Loucy (cell line): ENCODE data around the gene SYDE2.

Experiments
- H2AFZ ChIP-seq: fragments of 200-600 bp; sonication (generic); 2 replicates; pipeline ENCODE4 v1.6.0; 2016; ENCODE audit warnings: antibody characterized with exemption, mild to moderate bottlenecking, low read length, moderate library complexity
- H3F3A ChIP-seq: fragments of 200-600 bp; 2 replicates; pipeline ENCODE4 v1.6.0; 2016; ENCODE audit warnings: antibody characterized with exemption, low read depth, mild to moderate bottlenecking
- H3K27me3 ChIP-seq: fragments of 200-600 bp; sonication (generic); 2 replicates; pipeline ENCODE4 v1.6.1; 2014; ENCODE audit warnings: low read length, mild to moderate bottlenecking; ENCODE audit not compliant: insufficient read depth, poor library complexity, severe bottlenecking
- H3K36me3 ChIP-seq: fragments of 200-600 bp; sonication (generic); 2 replicates; pipeline ENCODE4 v1.6.1; 2016; ENCODE audit warnings: low read length; ENCODE audit not compliant: insufficient read depth
- H3K4me1 ChIP-seq: fragments of 200-600 bp; sonication (generic); 2 replicates; pipeline ENCODE4 v1.5.1; 2014; ENCODE audit warnings: low read length, mild to moderate bottlenecking; ENCODE audit not compliant: insufficient read depth, poor library complexity, severe bottlenecking
- H3K4me2 ChIP-seq: fragments of 200-600 bp; sonication (generic); 2 replicates; pipeline ENCODE4 v1.6.0; 2014; ENCODE audit warnings: antibody characterized with exemption, low read length, low read depth, mild to moderate bottlenecking; ENCODE audit not compliant: poor library complexity, severe bottlenecking
- H3K4me3 ChIP-seq: fragments of 200-600 bp; sonication (generic); 2 replicates; pipeline ENCODE4 v1.5.1; 2014; ENCODE audit warnings: low read length, mild to moderate bottlenecking, mixed read lengths; ENCODE audit not compliant: poor library complexity, severe bottlenecking
- H3K79me2 ChIP-seq: fragments of 200-600 bp; sonication (generic); 2 replicates; pipeline ENCODE4 v1.6.1; 2014; ENCODE audit warnings: low read length; ENCODE audit not compliant: insufficient read depth
- H3K9ac ChIP-seq: fragments of 200-600 bp; sonication (generic); 2 replicates; pipeline ENCODE4 v1.6.0; 2014; ENCODE audit warnings: mild to moderate bottlenecking, low read depth, low read length, moderate library complexity; ENCODE audit not compliant: poor library complexity, severe bottlenecking
- H3K9me2 ChIP-seq: fragments of 200-600 bp; sonication (generic); replicated peaks from 2 replicates; pipeline ENCODE4 v1.6.1; 2016; ENCODE audit warnings: low read depth, low read length, mixed read lengths
- H3K9me3 ChIP-seq: fragments of 200-600 bp; sonication (generic); 2 replicates; pipeline ENCODE4 v1.6.1; 2014; ENCODE audit warnings: mild to moderate bottlenecking, antibody characterized with exemption, low read length, low read depth; ENCODE audit not compliant: insufficient read depth
- H4K20me1 ChIP-seq: fragments of 200-600 bp; sonication (generic); 2 replicates; pipeline ENCODE4 v1.6.0; 2014; ENCODE audit warnings: antibody characterized with exemption, low read length, mild to moderate bottlenecking; ENCODE audit not compliant: insufficient read depth, poor library complexity, severe bottlenecking
- EZH2phosphoT487 ChIP-seq: fragments of 200-600 bp; IDR thresholded peaks from 2 replicates; pipeline ENCODE4 v1.6.1; 2018; ENCODE audit warnings: antibody characterized with exemption, mild to moderate bottlenecking, moderate library complexity, borderline replicate concordance
- TF ChIP-seq, protein P1 (sequence below): fragments of 200-600 bp; sonication (generic); conservative IDR thresholded peaks from 2 replicates; pipeline ENCODE4 v1.5.1; 2014; ENCODE audit warnings: mild to moderate bottlenecking, antibody characterized with exemption, low read length

Gene SYDE2

GRCh38 chr1:85225624-85226380, 25.0 kb upstream of the SYDE2 start:
- Histone ChIP-seq H3K4me3 (no peak overlapping the region), H3K36me3 (no peaks in the 10 kb centered on the region), H2AFZ (0 out of 2 replicates have a peak overlapping the region, but pooled peaks have one; percentile 45), H4K20me1 (no peaks in the 10 kb centered on the region), H3F3A (no peaks in the 10 kb centered on the region), H3K9me3 (no peaks in the 10 kb centered on the region), H3K4me2 (no peak overlapping the region), H3K27me3 (no peaks in the 10 kb centered on the region), H3K9me2 (no peaks in the 10 kb centered on the region), H3K9ac (no peak overlapping the region), H3K4me1 (no peaks in the 10 kb centered on the region), H3K79me2 (no peaks in the 10 kb centered on the region)
- TF ChIP-seq EZH2phosphoT487: no peak
- TF ChIP-seq, protein P1, sequence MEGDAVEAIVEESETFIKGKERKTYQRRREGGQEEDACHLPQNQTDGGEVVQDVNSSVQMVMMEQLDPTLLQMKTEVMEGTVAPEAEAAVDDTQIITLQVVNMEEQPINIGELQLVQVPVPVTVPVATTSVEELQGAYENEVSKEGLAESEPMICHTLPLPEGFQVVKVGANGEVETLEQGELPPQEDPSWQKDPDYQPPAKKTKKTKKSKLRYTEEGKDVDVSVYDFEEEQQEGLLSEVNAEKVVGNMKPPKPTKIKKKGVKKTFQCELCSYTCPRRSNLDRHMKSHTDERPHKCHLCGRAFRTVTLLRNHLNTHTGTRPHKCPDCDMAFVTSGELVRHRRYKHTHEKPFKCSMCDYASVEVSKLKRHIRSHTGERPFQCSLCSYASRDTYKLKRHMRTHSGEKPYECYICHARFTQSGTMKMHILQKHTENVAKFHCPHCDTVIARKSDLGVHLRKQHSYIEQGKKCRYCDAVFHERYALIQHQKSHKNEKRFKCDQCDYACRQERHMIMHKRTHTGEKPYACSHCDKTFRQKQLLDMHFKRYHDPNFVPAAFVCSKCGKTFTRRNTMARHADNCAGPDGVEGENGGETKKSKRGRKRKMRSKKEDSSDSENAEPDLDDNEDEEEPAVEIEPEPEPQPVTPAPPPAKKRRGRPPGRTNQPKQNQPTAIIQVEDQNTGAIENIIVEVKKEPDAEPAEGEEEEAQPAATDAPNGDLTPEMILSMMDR: no peak

- H3K4me1 ChIP-seq: no peaks in the 10 kb centered on the region
- TF ChIP-seq, protein P1: no peak
- no peak for TF ChIP-seq EZH2phosphoT487
- no peaks in the 10 kb centered on the region for H3K27me3 ChIP-seq
- no peak overlapping the region for H3K9ac ChIP-seq
- no peak overlapping the region for H3K4me3 ChIP-seq
- H3K36me3 ChIP-seq: no peaks in the 10 kb centered on the region
- H3F3A ChIP-seq: no peaks in the 10 kb centered on the region
- H2AFZ ChIP-seq: peak overlapping the region; percentile 45; the same call in 1 of the 2 replicates
- no peak overlapping the region for H3K4me2 ChIP-seq
- H3K9me2 ChIP-seq: no peaks in the 10 kb centered on the region
- no peaks in the 10 kb centered on the region for H3K79me2 ChIP-seq
- H3K9me3 ChIP-seq: no peaks in the 10 kb centered on the region
- no peaks in the 10 kb centered on the region for H4K20me1 ChIP-seq
Measured at GRCh38 chr1:85224734-85225623, 24.2 kb upstream of the SYDE2 start.

GRCh38 chr1:85224295-85224694, 23.5 kb upstream of the SYDE2 start:
- H3K4me1 ChIP-seq: no peaks in the 10 kb centered on the region
- TF ChIP-seq, protein P1: no peak
- TF ChIP-seq EZH2phosphoT487: no peak
- H3F3A ChIP-seq: no peaks in the 10 kb centered on the region
- H2AFZ ChIP-seq: no peak overlapping the region
- no peaks in the 10 kb centered on the region for H3K9me2 ChIP-seq
- H3K36me3 ChIP-seq: no peaks in the 10 kb centered on the region
- no peak overlapping the region for H3K9ac ChIP-seq
- H3K4me2 ChIP-seq: no peak overlapping the region
- H3K4me3 ChIP-seq: no peak overlapping the region
- no peaks in the 10 kb centered on the region for H3K79me2 ChIP-seq
- H3K9me3 ChIP-seq: no peaks in the 10 kb centered on the region
- H3K27me3 ChIP-seq: no peaks in the 10 kb centered on the region
- no peaks in the 10 kb centered on the region for H4K20me1 ChIP-seq
